HEK293 (cell line): Measurements from ENCODE around the gene PIGM.

ENCODE experiments used
- CTCF ChIP-seq: fragments of 450-650 bp; formaldehyde crosslinking; IDR thresholded peaks from 2 replicates; pipeline ENCODE4 v1.5.1; 2016; ENCODE audit warnings: missing biosample characterization, missing genetic modification characterization
- ZBTB20 ChIP-seq: fragments of 450-650 bp; formaldehyde crosslinking; IDR thresholded peaks from 2 replicates; pipeline ENCODE4 v1.5.1; 2016; ENCODE audit warnings: missing biosample characterization, missing genetic modification characterization
- ZNF184 ChIP-seq: fragments of 450-650 bp; IDR thresholded peaks from 2 replicates; pipeline ENCODE4 v1.5.1; 2018; ENCODE audit warnings: missing biosample characterization, mild to moderate bottlenecking, missing genetic modification characterization
- ZNF324 ChIP-seq: fragments of 450-650 bp; formaldehyde crosslinking; IDR thresholded peaks from 2 replicates; pipeline ENCODE4 v1.5.1; 2016; ENCODE audit warnings: missing biosample characterization, missing genetic modification characterization
- ZNF335 ChIP-seq: fragments of 450-650 bp; formaldehyde crosslinking; conservative IDR thresholded peaks from 2 replicates; pipeline ENCODE4 v1.5.1; 2016; ENCODE audit warnings: missing biosample characterization, missing genetic modification characterization
- ZNF473 ChIP-seq: fragments of 450-650 bp; formaldehyde crosslinking; IDR thresholded peaks from 2 replicates; pipeline ENCODE4 v1.5.1; 2017; ENCODE audit warnings: missing biosample characterization, missing genetic modification characterization
- ZNF792 ChIP-seq: fragments of 450-650 bp; formaldehyde crosslinking; IDR thresholded peaks from 2 replicates; pipeline ENCODE4 v1.5.1; 2016; ENCODE audit warnings: missing biosample characterization, missing genetic modification characterization
- ZNF830 ChIP-seq: fragments of 450-650 bp; IDR thresholded peaks from 2 replicates; pipeline ENCODE4 v1.5.0; 2018; ENCODE audit warnings: missing biosample characterization, missing genetic modification characterization, low read depth, mild to moderate bottlenecking, moderate library complexity
- TF ChIP-seq, protein P1 (sequence below): fragments of 450-650 bp; formaldehyde crosslinking; IDR thresholded peaks from 2 replicates; pipeline ENCODE4 v1.5.1; 2016; ENCODE audit warnings: missing biosample characterization, missing genetic modification characterization
- TF ChIP-seq, protein P2 (sequence below): fragments of 450-650 bp; formaldehyde crosslinking; conservative IDR thresholded peaks from 2 replicates; pipeline ENCODE4 v1.5.1; 2016; ENCODE audit warnings: low read depth, missing biosample characterization, missing genetic modification characterization

DNA sequence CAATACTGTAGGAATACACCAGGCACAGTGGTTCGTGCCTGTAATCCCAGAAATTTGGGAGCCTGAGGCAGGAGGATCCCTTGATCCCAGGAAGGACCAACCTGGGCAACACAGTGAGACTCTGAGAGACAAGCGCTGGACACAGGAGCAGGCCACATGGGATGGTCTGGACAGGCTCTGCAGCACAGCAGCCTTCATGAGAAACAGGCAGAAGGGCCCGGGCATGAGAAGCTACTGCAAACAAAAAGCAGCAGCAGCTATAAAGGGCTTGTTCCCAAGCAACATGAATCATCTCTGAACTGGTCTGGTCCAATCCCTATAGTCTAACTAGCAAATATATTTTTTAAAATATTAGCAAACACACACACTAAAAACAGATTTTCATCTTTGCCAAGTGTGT, 42.2 kb downstream of the PIGM start:
- TF ChIP-seq ZBTB20 (tag by site-specific recombination) (no peak), ZNF184 (tag by site-specific recombination) (no peak), ZNF473 (no peak), ZNF335 (tag by site-specific recombination) (no peak), ZNF324 (tag by site-specific recombination) (no peak), ZNF792 (tag by site-specific recombination) (no peak), ZNF830 (no peak), CTCF (tag by site-specific recombination) (no peak)
- TF ChIP-seq, protein P1, sequence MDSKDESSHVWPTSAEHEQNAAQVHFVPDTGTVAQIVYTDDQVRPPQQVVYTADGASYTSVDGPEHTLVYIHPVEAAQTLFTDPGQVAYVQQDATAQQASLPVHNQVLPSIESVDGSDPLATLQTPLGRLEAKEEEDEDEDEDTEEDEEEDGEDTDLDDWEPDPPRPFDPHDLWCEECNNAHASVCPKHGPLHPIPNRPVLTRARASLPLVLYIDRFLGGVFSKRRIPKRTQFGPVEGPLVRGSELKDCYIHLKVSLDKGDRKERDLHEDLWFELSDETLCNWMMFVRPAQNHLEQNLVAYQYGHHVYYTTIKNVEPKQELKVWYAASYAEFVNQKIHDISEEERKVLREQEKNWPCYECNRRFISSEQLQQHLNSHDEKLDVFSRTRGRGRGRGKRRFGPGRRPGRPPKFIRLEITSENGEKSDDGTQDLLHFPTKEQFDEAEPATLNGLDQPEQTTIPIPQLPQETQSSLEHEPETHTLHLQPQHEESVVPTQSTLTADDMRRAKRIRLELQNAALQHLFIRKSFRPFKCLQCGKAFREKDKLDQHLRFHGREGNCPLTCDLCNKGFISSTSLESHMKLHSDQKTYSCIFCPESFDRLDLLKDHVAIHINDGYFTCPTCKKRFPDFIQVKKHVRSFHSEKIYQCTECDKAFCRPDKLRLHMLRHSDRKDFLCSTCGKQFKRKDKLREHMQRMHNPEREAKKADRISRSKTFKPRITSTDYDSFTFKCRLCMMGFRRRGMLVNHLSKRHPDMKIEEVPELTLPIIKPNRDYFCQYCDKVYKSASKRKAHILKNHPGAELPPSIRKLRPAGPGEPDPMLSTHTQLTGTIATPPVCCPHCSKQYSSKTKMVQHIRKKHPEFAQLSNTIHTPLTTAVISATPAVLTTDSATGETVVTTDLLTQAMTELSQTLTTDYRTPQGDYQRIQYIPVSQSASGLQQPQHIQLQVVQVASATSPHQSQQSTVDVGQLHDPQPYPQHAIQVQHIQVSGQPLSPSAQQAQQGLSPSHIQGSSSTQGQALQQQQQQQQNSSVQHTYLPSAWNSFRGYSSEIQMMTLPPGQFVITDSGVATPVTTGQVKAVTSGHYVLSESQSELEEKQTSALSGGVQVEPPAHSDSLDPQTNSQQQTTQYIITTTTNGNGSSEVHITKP (tag by site-specific recombination) = no peak
- TF ChIP-seq, protein P2, sequence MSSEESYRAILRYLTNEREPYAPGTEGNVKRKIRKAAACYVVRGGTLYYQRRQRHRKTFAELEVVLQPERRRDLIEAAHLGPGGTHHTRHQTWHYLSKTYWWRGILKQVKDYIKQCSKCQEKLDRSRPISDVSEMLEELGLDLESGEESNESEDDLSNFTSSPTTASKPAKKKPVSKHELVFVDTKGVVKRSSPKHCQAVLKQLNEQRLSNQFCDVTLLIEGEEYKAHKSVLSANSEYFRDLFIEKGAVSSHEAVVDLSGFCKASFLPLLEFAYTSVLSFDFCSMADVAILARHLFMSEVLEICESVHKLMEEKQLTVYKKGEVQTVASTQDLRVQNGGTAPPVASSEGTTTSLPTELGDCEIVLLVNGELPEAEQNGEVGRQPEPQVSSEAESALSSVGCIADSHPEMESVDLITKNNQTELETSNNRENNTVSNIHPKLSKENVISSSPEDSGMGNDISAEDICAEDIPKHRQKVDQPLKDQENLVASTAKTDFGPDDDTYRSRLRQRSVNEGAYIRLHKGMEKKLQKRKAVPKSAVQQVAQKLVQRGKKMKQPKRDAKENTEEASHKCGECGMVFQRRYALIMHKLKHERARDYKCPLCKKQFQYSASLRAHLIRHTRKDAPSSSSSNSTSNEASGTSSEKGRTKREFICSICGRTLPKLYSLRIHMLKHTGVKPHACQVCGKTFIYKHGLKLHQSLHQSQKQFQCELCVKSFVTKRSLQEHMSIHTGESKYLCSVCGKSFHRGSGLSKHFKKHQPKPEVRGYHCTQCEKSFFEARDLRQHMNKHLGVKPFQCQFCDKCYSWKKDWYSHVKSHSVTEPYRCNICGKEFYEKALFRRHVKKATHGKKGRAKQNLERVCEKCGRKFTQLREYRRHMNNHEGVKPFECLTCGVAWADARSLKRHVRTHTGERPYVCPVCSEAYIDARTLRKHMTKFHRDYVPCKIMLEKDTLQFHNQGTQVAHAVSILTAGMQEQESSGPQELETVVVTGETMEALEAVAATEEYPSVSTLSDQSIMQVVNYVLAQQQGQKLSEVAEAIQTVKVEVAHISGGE (tag by site-specific recombination) = no peak
